Ovary (tissue), 9 donors: ENCODE measurements around the gene DST. TPM values are rescaled to one million over a fixed set of nuclear protein-coding genes. Genes with fewer than 3 reads are reported as not detected.

Experiments
- DNase-seq, 5 donors: peaks; one replicate each; pipeline ENCODE4 v3.0.0-alpha.2; 2019 to 2020
- H3K27ac ChIP-seq, 2 donors: fragments of 200-600 bp; one replicate each; pipeline versions ENCODE4 v1.5.1 to v1.8.0; 2019 to 2022
- H3K27me3 ChIP-seq: fragments of 200-600 bp; one replicate; pipeline ENCODE4 v1.8.0; 2022
- H3K36me3 ChIP-seq: fragments of 200-600 bp; sonication (generic); one replicate; pipeline ENCODE4 v1.5.1; 2019
- H3K4me1 ChIP-seq: one replicate; pipeline ENCODE4 v1.8.1; 2013; ENCODE audit warnings: mild to moderate bottlenecking, moderate library complexity; ENCODE audit not compliant: insufficient read depth
- H3K4me3 ChIP-seq: fragments of 200-600 bp; sonication (generic); one replicate; pipeline ENCODE4 v1.5.1; 2017
- H3K9me3 ChIP-seq, 2 donors: fragments of 200-600 bp in 1 of 2; sonication (generic) in 1 of 2; one replicate each; pipeline versions ENCODE4 v1.5.1 to v1.8.1; 2013 to 2019; ENCODE audit warnings: mild to moderate bottlenecking in 1 of 2, moderate library complexity in 1 of 2
- CTCF ChIP-seq, 3 donors: fragments of 450-650 bp in 2 of 3; fragments of 200-600 bp in 1 of 3; IDR thresholded peaks; one replicate each; pipeline versions ENCODE4 v1.5.1 to v1.8.0; 2016 to 2022; ENCODE audit warnings: antibody characterized with exemption in 3 of 3, mild to moderate bottlenecking in 1 of 3
- EP300 ChIP-seq: sonication (generic); formaldehyde crosslinking; IDR thresholded peaks from one replicate; pipeline ENCODE4 v1.6.1; 2017; ENCODE audit warnings: antibody characterized with exemption
- POLR2A ChIP-seq: fragments of 450-650 bp; IDR thresholded peaks from one replicate; pipeline ENCODE4 v1.6.1; 2017; ENCODE audit warnings: antibody characterized with exemption, mild to moderate bottlenecking, moderate library complexity
- WGBS, 3 donors: extraction: QIAGEN DNeasy Blood & Tissue Kit in 1 of 3; methylation state at CpG; one replicate each; pipeline versions ENCODE4 v1.1.5 to v1.1.7; 2013 to 2017; 5-methylcytosine and 5-hydroxymethylcytosine counted together
- intact Hi-C, 4 donors: fragments of 100-400 bp; cut with DNase I; formaldehyde crosslinking; loops; one replicate each; pipeline versions ENCODE4 v1.11.0 to v1.15.1; 2022 to 2023
- polyA plus RNA-seq, 2 donors: library from polyadenylated mRNA; stranded (reverse); fragments of 200-250 nt in 1 of 2; fragments of 350-450 nt in 1 of 2; fragmentation: Illumina TruSeq in 1 of 2; extraction: RNeasy Lipid Tissue Mini Kit (QIAGEN cat#74804) in 1 of 2; gene quantifications; one replicate each; pipeline ENCODE4 v1.2.3, GENCODE V29; 2013 to 2014
- total RNA-seq, 7 donors: library from RNA; depleted of rRNA in 2 of 7; stranded (reverse); fragments of >200 nt in 2 of 7; fragmentation: NEBNext Ultra II Directional in 3 of 7; extraction: Animal tissue kit (Norgen Biotek cat#: 25700) in 3 of 7; gene quantifications; one replicate each; pipeline versions ENCODE4 v1.1.0 to v1.2.4, GENCODE V29; 2016 to 2023
- donor health status: DM: no; HTN: no; CAD: no; lungs with moderate emphysema.
- donor health status: DM: no; HTN: no; CAD: no.
- donor health status: Bipolar disorder and iron deficiency.
- donor health status: DM: yes; HTN: yes; CAD: no.
- donor health status: DM: no; HTN: no; CAD: no.
- donor health status: DM: yes; HTN: yes; CAD: no.

The DST gene
- total and polyA plus RNA-seq, 9 donors, result 124 to 290 (median 174) TPM

GRCh38 chr6:56532766-56533551 lies 109.7 kb downstream of the DST start:
- H3K36me3 ChIP-seq, result no peaks in the 10 kb centered on the region
- H3K4me1 ChIP-seq, result peaks cover 2% of the 10 kb centered on the region
- no peaks in the 10 kb centered on the region for H3K27me3 ChIP-seq
- intact Hi-C loops, result no loop called here
- no peak overlapping the region for H3K4me3 ChIP-seq
- WGBS, 3 donors, result 53 to 59% (median 56%) methylated on average over 5 of the region's 5 CpGs
- H3K9me3 ChIP-seq, result no peaks in the 10 kb centered on the region
- TF ChIP-seq POLR2A (no peak), CTCF (IDR thresholded peaks at IDR 0.05) (no peak), EP300 (no peak)
- no peak for DNase-seq
- peak overlapping the region in 1 of 2 donors; percentile 2 for H3K27ac ChIP-seq

- Histone ChIP-seq H3K4me1 (no peaks in the 10 kb centered on the region), H3K9me3 (no peaks in the 10 kb centered on the region), H3K27ac (no peak overlapping the region), H3K36me3 (no peaks in the 10 kb centered on the region), H3K27me3 (no peaks in the 10 kb centered on the region), H3K4me3 (no peak overlapping the region)
- 84 to 86% (median 85%) methylated on average over 5 of the region's 5 CpGs for WGBS, 3 donors
- TF ChIP-seq POLR2A, result no peak
- no peak for TF ChIP-seq CTCF (IDR thresholded peaks at IDR 0.05)
- TF ChIP-seq EP300, result no peak
- DNase-seq, result no peak
- intact Hi-C loops, result no loop called here
Measured at GRCh38 chr6:56531839-56532595, 110.7 kb downstream of the DST start.

GRCh38 chr6:56529594-56530191 lies 113.0 kb downstream of the DST start:
- intact Hi-C loops, result no loop called here
- Histone ChIP-seq H3K9me3 (no peaks in the 10 kb centered on the region), H3K27ac (no peak overlapping the region), H3K36me3 (no peaks in the 10 kb centered on the region), H3K4me1 (peaks cover 8% of the 10 kb centered on the region), H3K4me3 (no peak overlapping the region), H3K27me3 (no peaks in the 10 kb centered on the region)
- DNase-seq, result no peak
- 70 to 86% (median 81%) methylated on average over 4 of the region's 4 CpGs for WGBS, 3 donors
- no peak for TF ChIP-seq CTCF (IDR thresholded peaks at IDR 0.05)

- 87 to 99% (median 93%) methylated on average over 3 of the region's 3 CpGs for WGBS, 3 donors
- Histone ChIP-seq H3K9me3 (no peaks in the 10 kb centered on the region), H3K4me1 (peaks cover 9% of the 10 kb centered on the region), H3K27me3 (no peaks in the 10 kb centered on the region), H3K4me3 (no peak overlapping the region), H3K36me3 (no peaks in the 10 kb centered on the region), H3K27ac (no peak overlapping the region)
- intact Hi-C loops, result no loop called here
- DNase-seq, result no peak
- TF ChIP-seq POLR2A, result no peak
- TF ChIP-seq EP300, result no peak
- no peak for TF ChIP-seq CTCF (IDR thresholded peaks at IDR 0.05)
Measured at GRCh38 chr6:56528412-56528841, 114.3 kb downstream of the DST start.
